Ovary (tissue), 3 donors: Measurements from ENCODE around the gene CREB1.

Source experiments
- EP300 ChIP-seq: sonication (generic); formaldehyde crosslinking; IDR thresholded peaks from one replicate; pipeline ENCODE4 v1.6.1; 2017; ENCODE audit warnings: antibody characterized with exemption
- POLR2A ChIP-seq: fragments of 450-650 bp; IDR thresholded peaks from one replicate; pipeline ENCODE4 v1.6.1; 2017; ENCODE audit warnings: antibody characterized with exemption, mild to moderate bottlenecking, moderate library complexity
- TF ChIP-seq, protein P1 (sequence below), 3 donors: fragments of 450-650 bp in 2 of 3; fragments of 200-600 bp in 1 of 3; IDR thresholded peaks; one replicate each; pipeline versions ENCODE4 v1.5.1 to v1.8.0; 2016 to 2022; ENCODE audit warnings: antibody characterized with exemption in 3 of 3, mild to moderate bottlenecking in 1 of 3
- donor health status: DM: no; HTN: no; CAD: no.

DNA sequence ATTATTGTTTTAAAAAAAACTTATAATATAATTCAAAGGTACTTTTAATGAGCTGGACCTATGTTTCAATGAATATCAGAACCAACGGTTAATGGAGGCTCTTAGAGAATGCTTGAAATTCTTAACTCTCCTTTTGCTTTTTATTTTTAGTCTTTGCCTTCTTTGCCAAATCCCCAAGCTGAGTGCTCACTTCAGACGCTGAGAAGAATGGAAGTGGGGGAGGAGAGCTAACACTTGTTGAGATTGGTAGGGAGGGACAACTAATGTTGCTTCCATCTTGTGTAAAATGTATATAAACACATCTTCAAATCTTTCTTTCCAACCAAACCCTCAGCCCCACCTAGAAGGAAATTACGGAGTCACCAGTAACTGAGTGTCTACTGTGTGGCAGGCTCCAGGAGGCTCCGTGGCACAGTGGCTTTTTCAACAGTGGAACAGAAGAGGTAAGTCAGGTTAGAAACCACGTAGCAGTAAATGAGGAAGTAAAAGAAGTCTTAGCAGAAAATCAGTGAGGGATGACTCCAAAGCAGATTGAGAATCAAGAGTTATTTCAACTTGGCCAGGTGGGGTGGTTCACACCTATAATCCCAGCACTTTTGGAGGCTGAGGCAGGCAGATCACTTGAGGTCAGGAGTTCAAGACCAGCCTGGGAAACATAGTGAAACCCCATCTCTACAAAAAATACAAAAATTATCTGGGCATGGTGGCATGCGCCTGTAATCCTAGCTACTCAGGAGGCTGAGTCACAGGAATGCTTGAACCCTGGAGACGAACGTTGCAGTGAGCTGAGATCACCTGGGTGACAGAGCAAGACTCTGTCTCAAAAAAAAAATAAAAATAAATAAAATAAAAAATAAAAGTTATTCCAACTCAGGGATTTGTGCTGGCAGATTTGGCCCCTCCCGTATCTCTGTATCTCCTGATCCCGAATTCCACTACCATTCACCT lies 45.0 kb upstream of the CREB1 start:
- TF ChIP-seq, protein P1, sequence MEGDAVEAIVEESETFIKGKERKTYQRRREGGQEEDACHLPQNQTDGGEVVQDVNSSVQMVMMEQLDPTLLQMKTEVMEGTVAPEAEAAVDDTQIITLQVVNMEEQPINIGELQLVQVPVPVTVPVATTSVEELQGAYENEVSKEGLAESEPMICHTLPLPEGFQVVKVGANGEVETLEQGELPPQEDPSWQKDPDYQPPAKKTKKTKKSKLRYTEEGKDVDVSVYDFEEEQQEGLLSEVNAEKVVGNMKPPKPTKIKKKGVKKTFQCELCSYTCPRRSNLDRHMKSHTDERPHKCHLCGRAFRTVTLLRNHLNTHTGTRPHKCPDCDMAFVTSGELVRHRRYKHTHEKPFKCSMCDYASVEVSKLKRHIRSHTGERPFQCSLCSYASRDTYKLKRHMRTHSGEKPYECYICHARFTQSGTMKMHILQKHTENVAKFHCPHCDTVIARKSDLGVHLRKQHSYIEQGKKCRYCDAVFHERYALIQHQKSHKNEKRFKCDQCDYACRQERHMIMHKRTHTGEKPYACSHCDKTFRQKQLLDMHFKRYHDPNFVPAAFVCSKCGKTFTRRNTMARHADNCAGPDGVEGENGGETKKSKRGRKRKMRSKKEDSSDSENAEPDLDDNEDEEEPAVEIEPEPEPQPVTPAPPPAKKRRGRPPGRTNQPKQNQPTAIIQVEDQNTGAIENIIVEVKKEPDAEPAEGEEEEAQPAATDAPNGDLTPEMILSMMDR (IDR thresholded peaks at IDR 0.05) = no peak
- no peak for TF ChIP-seq POLR2A
- no peak for TF ChIP-seq EP300
